ELR (cell line): ENCODE data around the gene PRICKLE2.
A peak's percentile ranks its signal among the peaks of the same experiment; 100 is the strongest.

Experiments used
- DNase-seq: peaks from one replicate; pipeline ENCODE4 v3.0.0-alpha.2; 2015; ENCODE audit warnings: low read depth

PRICKLE2 gene

DNA sequence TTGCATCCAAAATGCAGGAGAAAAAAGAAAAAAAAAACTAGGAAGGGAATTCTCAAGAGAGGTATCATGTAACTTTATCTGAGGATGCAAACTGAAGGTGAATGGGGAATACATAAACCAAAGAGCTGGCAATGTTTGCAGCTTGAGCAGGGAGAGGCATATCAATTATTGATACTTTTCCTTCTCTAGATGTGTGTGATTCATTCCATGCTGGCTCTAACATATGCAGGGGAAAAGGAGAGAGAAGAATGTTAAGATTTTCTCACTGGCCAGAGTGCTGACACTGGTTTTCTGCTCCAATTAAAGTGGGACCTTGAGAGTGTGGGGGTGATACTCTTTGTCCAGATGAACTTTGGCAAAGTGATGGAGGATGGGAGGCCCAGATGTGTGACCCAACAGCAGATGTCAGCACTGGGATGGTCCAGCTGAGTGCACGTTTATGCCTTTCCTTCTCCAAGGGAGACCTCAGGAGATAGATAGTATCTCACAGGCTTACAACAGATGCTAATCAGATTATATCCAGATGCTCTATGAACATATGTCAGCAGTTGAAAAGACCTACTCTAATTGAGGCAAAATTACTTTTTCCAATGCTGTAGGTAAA, 152.0 kb downstream of the PRICKLE2 start:
- no peak for DNase-seq

- DNase-seq: no peak
Observed at GRCh38 chr3:64072126-64072525, 153.1 kb downstream of the PRICKLE2 start.

DNA sequence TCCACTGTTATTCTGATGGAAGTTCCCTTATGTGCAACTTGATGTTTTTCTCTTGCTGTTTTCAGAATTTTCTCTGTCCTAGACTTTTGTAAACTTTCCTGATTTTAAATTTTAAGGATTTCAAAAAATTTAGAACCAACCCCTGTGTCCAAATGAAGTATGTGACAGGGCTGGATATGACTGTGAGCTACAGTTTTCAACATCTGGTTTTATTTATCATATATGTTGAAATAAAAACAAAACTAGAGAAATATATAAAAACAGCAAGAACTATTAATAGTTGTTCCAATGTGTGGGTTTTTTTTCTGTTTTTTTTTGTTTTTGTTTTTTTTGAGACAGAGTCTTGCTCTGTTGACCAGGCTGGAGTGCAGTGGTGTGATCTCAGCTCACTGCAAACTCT, 154.6 kb downstream of the PRICKLE2 start:
- no peak for DNase-seq

DNA sequence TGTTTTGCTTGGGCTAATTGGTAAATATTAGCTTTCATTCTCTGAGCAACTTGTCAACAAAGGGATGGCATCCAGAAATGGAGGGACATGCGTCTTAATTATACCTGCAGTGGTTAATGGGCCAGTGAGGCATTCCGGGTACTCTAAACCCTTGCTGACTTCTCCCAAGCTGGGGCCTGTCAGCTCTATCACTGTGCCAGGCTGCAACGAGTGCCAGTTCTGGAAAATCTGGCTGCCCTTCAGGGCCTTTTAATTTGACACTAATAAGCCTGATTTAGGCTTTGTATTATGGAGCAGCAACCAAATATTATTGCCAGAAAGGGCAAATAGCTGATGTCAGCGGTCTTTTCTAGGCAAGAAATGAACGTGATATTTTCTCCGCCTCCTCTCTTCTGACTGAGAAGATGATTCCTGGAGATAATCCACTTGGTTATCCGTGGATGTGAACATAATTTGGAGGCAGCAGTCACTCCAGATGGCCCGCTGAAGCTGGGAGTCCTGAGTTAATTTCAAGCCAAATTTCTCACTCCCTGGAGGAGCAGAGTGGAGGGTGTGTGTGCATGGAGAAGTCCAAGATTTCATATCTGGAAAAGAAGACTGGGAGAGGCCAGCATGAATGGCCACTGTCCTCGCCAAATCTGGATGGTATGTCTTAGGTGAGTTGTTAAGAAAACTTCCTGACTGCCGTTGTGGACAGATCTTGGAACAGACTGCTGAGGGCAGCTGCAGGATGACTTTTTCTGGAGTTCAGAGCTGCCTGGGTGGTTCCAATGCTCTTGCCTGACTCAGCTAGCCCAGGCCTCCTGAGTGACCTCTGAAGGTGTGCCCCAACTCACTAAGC, 157.5 kb downstream of the PRICKLE2 start:
- no peak for DNase-seq

DNA sequence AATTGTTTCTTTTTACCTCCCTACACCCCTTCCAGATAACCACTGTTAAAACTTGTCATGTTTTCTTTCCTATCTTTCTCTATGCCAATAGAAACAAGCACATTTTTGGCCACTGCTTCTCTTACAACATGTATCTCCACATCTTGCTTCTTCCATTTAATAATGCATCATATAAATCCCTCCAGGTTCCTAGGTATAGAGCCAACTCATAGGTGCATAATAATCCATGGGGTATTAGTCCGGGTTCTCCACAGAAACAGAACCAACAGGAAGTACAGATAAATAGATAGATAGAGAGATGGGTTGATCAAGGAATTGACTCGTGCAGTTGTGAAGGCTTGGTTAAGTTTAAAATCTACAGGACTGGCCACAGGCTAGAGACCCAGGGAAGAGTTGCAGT, 160.5 kb downstream of the PRICKLE2 start:
- no peak for DNase-seq

- DNase-seq: no peak
Observed at GRCh38 chr3:64063983-64064438, 161.3 kb downstream of the PRICKLE2 start.

- no peak for DNase-seq
Observed at GRCh38 chr3:64063207-64063982, 161.9 kb downstream of the PRICKLE2 start.

GRCh38 chr3:64061628-64062027, 163.6 kb downstream of the PRICKLE2 start:
- DNase-seq: no peak

DNA sequence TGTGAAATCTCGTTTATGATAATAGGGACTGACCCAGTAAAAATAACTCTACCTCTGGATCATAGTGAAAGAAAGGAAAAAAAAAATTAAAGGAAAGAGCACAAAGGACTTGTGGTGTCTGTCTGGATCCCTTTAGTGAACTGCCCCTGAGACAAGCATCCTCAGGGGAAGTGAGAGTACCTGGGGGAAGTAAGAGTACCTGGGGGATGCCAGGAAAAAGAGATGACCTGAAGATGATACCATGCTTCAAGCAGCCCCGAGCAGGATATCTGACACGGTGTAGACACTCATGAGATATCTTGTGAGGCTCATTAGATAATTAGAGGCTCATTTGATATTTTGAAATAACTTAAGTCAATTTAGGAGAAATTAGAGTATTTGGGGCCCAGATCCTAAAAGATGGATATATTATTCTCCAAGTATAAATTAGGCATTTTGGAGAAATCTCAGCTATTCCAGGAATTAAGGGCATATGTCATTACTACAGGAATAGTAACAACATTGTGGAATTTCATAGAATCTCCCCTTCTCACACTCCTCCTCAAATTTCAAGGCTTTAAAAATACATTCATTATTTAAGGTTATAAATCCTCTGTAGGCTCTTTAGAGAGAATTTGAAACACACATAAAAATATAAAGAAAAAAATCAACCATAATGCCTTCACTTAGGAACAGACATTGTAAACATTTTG, 165.6 kb downstream of the PRICKLE2 start:
- DNase-seq: no peak

DNA sequence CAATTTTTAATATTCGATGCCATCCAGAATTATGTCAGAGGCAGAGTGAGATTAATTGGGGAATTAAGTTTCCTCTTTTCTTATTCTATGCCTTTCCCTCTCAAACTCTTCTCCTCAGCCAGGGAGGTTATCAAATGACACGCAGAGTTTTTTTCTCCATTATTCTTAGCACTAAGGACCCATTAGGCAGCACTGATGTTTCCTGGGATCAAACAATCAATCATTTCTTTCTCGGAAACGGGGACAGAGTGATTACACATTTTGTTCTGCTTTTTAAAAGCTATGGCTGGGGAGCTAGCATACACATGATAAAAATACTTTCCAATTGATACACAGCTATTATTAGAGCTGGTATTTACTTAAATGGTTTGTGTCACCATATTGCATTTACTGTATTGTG, 166.7 kb downstream of the PRICKLE2 start:
- no peak for DNase-seq

GRCh38 chr3:64057231-64057630, 168.0 kb downstream of the PRICKLE2 start:
- DNase-seq: no peak

- DNase-seq: peak; percentile 38
Observed at GRCh38 chr3:64056606-64057180, 168.6 kb downstream of the PRICKLE2 start.

DNA sequence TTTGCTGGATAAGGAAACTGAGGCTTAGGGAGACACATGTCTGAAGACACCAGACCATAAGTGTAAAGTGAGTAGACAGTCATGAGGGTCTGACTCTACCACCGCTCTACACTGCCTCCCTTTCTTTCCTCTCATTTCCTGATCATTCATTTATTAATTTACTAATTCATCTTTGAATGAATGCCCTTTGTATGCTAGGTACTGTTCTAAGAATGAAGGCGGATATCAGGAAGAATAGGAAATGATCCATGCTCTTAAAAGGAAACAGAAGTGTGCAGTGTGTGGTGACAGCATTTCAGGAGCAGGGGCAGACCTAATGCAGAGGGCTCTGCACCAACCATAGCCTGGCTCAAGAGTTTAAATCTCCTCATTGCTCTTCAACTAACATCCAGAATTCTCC, 170.2 kb downstream of the PRICKLE2 start:
- DNase-seq: no peak

DNA sequence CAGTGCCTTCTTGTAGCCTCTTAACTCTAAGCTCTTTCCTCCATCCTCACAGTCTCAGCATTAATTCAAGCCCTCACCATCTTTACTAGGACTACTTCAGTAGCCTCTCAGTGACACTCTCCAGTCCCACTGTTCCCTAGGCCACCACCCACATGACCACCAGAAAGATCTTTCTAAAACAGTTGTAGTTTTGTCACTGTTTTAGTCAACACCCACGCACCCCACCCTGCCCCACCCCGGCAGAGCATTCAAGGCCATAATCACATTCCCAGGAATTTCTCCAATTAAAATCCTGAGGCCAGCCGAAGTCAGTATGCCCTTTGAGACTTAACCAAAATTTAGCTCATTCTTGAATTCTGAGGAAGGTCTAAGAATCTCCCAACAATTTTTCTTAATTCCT, 170.8 kb downstream of the PRICKLE2 start:
- no peak for DNase-seq

GRCh38 chr3:64053581-64053980, 171.7 kb downstream of the PRICKLE2 start:
- DNase-seq: no peak

DNA sequence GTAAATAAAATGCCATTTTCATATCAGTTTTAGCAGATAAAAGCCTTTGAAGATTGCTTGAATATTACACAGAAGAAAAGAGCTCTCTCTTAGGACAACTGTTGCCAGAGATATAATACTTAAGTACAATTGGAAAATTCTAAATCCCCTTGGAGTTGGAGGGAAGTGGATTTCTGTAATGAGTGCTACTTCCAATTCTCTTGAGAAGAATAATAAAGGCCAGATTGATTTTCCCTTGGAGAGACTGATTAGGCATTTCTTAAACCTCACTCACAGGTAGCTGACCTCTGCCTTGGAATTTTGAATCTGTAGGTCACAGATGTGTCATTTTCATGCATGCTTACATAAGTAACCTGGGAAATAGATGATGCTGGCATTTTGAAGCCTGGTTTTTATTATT, 172.1 kb downstream of the PRICKLE2 start:
- no peak for DNase-seq

DNA sequence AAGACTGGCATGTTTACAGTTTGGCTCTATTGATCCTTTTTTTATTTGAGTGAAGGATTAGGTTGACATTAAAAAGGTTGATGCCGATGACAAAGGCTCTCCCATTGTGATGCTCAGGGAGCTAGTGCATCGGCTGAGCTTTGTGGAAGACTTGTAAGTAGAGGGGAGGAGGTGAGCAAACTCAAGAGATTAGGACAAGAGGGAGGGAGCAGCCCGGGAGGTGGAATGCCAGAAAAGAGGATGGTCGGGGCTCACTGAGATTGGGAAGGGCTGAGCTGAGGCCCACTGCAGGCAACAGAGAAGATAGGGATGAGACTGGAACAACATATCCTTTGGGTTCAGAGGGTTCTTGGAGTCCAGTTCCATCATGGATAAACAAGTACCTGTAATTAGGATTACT, 175.4 kb downstream of the PRICKLE2 start:
- no peak for DNase-seq

DNA sequence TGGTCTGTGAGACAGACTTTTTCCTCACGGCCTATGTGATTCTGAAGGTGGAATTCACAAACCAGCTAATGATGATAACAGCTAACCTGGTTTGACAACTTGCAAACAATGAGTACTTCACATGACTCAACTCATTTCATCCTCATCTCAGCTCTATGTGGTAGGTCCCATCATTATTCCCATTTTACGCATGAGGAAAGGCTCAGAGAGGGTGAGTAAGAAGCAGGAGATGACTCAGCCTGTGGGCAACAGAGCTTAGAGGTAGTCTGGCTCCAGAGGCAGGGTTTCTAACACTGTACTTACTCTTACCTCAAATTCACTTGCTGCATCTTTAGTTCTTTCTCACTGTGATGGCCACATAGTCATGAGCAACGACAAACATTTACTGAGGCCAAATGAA, 176.1 kb downstream of the PRICKLE2 start:
- peak; percentile 90 for DNase-seq

- DNase-seq: peak; percentile 34
Observed at GRCh38 chr3:64048631-64049061, 176.6 kb downstream of the PRICKLE2 start.

GRCh38 chr3:64047787-64048186, 177.5 kb downstream of the PRICKLE2 start:
- no peak for DNase-seq

DNA sequence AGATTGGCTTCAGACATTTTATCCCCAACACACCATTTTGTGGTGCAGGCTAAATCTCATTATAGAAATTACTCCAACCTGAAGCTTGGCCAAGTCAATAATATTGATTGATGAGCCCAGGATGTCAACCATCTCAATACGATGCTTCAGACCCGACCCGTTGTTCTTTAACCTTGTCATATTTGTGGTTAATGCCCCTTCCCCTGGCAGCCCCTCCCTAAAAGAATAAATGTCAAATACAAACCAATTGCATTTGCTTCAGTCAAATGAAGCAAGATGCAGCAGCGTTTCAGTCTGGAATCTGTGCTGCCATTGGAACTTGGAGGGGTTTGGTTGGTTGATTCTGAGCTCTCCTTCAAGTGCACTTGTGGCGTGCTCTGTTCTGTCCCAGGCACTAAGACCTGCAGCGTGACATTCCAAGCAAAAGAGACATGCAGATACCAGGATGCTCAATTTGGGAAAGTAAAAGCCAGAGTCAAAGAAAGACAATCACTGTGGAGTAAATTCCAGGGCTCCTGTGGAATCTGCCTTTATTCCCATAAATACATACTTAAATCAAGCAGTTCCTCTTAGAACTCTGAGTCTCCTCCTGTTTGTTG, 178.2 kb downstream of the PRICKLE2 start:
- no peak for DNase-seq
